Neural cell (in vitro differentiated cells): ENCODE data around the gene CLDN15. TPM values are rescaled to one million over a fixed set of nuclear protein-coding genes. Genes with fewer than 3 reads are reported as not detected.
A peak's percentile ranks its signal among the peaks of the same experiment; 100 is the strongest.

Experiments used
- H2AFZ ChIP-seq: fragments of 200-600, 300-800 bp; sonication (generic), shearing (Covaris generic); 2 replicates; pipeline ENCODE4 v1.6.0; 2014; ENCODE audit warnings: low read depth, mild to moderate bottlenecking, antibody characterized with exemption, low read length, moderate library complexity
- H3F3A ChIP-seq: fragments of 200-600 bp; shearing (Covaris generic); 2 replicates; pipeline ENCODE4 v1.6.1; 2016; ENCODE audit warnings: mild to moderate bottlenecking, moderate library complexity, mixed read lengths, antibody characterized with exemption, low read length; ENCODE audit not compliant: insufficient read depth, poor library complexity, severe bottlenecking
- H3K27ac ChIP-seq: fragments of 200-600, 300-800 bp; sonication (generic), shearing (Covaris generic); 2 replicates; pipeline ENCODE4 v1.5.1; 2014; ENCODE audit warnings: mild to moderate bottlenecking, low read length, moderate library complexity
- H3K27me3 ChIP-seq: fragments of 300-800, 200-600 bp; sonication (generic), shearing (Covaris generic); 2 replicates; pipeline ENCODE4 v1.6.0; 2014; ENCODE audit warnings: mild to moderate bottlenecking, low read depth, low read length, moderate library complexity; ENCODE audit not compliant: insufficient read depth
- H3K36me3 ChIP-seq: fragments of 300-800, 200-600 bp; sonication (generic), shearing (Covaris generic); 2 replicates; pipeline ENCODE4 v1.5.1; 2014; ENCODE audit warnings: mild to moderate bottlenecking, antibody characterized with exemption, low read length, moderate library complexity; ENCODE audit not compliant: insufficient read depth
- H3K4me2 ChIP-seq: fragments of 300-800, 200-600 bp; sonication (generic), shearing (Covaris generic); 2 replicates; pipeline ENCODE4 v1.6.0; 2014; ENCODE audit warnings: mild to moderate bottlenecking, low read length
- H3K4me3 ChIP-seq: fragments of 300-800, 200-600 bp; sonication (generic), shearing (Covaris generic); 2 replicates; pipeline ENCODE4 v1.5.1; 2014; ENCODE audit warnings: mild to moderate bottlenecking, low read length, moderate library complexity
- H3K79me2 ChIP-seq: fragments of 200-600 bp; shearing (Covaris generic); replicated peaks from 2 replicates; pipeline ENCODE4 v1.6.0; 2014; ENCODE audit warnings: mild to moderate bottlenecking, low read length, moderate library complexity; ENCODE audit not compliant: insufficient read depth
- H3K9ac ChIP-seq: fragments of 300-800, 200-600 bp; sonication (generic), shearing (Covaris generic); 2 replicates; pipeline ENCODE4 v1.6.1; 2016; ENCODE audit warnings: mild to moderate bottlenecking, low read length, mixed read lengths
- H3K9me2 ChIP-seq: fragments of 200-600 bp; shearing (Covaris generic); 2 replicates; pipeline ENCODE4 v1.6.1; 2016; ENCODE audit warnings: mild to moderate bottlenecking, low read length, mixed read lengths; ENCODE audit not compliant: insufficient read depth
- H3K9me3 ChIP-seq: fragments of 200-600, 300-800 bp; sonication (generic), shearing (Covaris generic); 2 replicates; pipeline ENCODE4 v1.6.1; 2016; ENCODE audit warnings: mild to moderate bottlenecking, mixed run types, low read length, moderate library complexity, mixed read lengths
- H4K20me1 ChIP-seq: fragments of 200-600 bp; shearing (Covaris generic); 2 replicates; pipeline ENCODE4 v1.6.1; 2016; ENCODE audit warnings: mild to moderate bottlenecking, mixed run types; ENCODE audit not compliant: insufficient read depth
- EP300 ChIP-seq: fragments of 450-650 bp; conservative IDR thresholded peaks from 2 replicates; pipeline ENCODE4 v1.6.1; 2014; ENCODE audit warnings: antibody characterized with exemption, mild to moderate bottlenecking, moderate library complexity; ENCODE audit not compliant: poor library complexity, severe bottlenecking
- EZH2 ChIP-seq: fragments of 200-600, 300-800 bp; shearing (Covaris generic), sonication (generic); IDR thresholded peaks from 2 replicates; pipeline ENCODE4 v1.6.1; 2014; ENCODE audit warnings: antibody characterized with exemption, low read length, borderline replicate concordance, mild to moderate bottlenecking; ENCODE audit not compliant: insufficient read depth, poor library complexity, severe bottlenecking
- MXI1 ChIP-seq: fragments of 450-650 bp; conservative IDR thresholded peaks from 2 replicates; pipeline ENCODE4 v1.6.1; 2014; ENCODE audit warnings: antibody characterized with exemption, mild to moderate bottlenecking; ENCODE audit not compliant: poor library complexity, severe bottlenecking
- POLR2AphosphoS5 ChIP-seq: IDR thresholded peaks from 2 replicates; pipeline ENCODE4 v1.6.1; 2012
- RAD21 ChIP-seq: fragments of 450-650 bp; conservative IDR thresholded peaks from 2 replicates; pipeline ENCODE4 v1.6.1; 2014; ENCODE audit warnings: antibody characterized with exemption, mild to moderate bottlenecking, moderate library complexity
- SMC3 ChIP-seq: fragments of 450-650 bp; conservative IDR thresholded peaks from 2 replicates; pipeline ENCODE4 v1.6.1; 2014; ENCODE audit warnings: antibody characterized with exemption, mild to moderate bottlenecking, moderate library complexity; ENCODE audit not compliant: poor library complexity
- TAF1 ChIP-seq: IDR thresholded peaks from 2 replicates; pipeline ENCODE4 v1.6.1; 2012; ENCODE audit warnings: low read depth
- polyA plus RNA-seq: library from polyadenylated mRNA; depleted of rRNA; stranded (reverse); fragments of >200 nt; gene quantifications from 2 replicates; pipeline ENCODE4 v1.2.3, GENCODE V29; 2014
- TF ChIP-seq, protein P1 (sequence below): fragments of 450-650 bp; IDR thresholded peaks from 2 replicates; pipeline ENCODE4 v1.5.1; 2014; ENCODE audit warnings: antibody characterized with exemption, mild to moderate bottlenecking, moderate library complexity; ENCODE audit not compliant: poor library complexity, severe bottlenecking
- TF ChIP-seq, protein P2 (sequence below): IDR thresholded peaks from 2 replicates; pipeline ENCODE4 v1.6.1; 2012; ENCODE audit warnings: borderline replicate concordance

Gene CLDN15
- polyA plus RNA-seq, 1 donor from 2014 or later, result 10.9 TPM

DNA sequence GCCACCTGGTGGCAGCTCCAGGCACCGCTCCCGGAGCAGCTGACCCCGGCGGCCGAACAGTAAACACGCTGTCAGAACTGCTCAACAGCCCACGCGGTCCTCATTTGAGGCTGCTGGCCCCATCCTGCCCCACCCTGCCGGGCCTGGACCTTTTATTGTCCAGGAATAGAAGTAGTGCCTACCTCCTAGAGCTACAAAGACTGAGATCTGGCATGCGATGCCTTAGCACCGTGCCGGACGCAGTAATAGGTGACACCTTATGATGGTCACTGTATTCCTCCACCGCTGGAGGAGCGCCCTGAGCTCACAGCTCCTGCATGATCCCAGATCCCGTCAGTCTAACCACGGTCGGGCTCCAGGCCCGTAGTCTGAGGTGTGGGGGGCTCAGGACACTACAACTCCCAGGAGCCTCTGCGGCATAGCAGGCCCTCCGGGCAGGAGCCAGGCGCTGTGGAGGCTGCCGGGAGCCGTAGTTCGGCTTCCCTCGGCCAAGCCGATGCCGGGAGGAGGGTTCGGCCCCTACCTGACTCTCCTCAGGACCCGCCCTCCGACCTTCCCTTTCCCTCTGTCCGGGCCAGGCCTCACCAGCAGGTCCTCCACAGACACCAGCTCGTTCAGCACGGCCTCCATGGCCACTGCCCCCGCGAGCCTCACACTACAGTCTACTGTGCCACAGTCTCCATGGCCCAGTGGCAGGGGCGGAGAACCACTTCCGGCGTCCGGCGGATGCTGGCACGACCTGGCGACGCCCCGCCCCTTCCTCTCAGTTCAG lies 7.0 kb upstream of the CLDN15 start, which contains the start of gene FIS1:
Gene FIS1 (minus strand): TSS at position 707 of the 772 bp plus-strand sequence. CDS start 77 bp downstream, at position 630.
- Histone ChIP-seq H3K27ac (peak within 1 kb of the TSS; percentile 85), H2AFZ (peak within 1 kb of the TSS; percentile 89), H3K9me2 (no peaks in the 10 kb centered on the region), H3K4me2 (peak within 1 kb of the TSS; percentile 99), H3K4me3 (peak within 1 kb of the TSS; percentile 99), H3K9ac (peak within 1 kb of the TSS; percentile 86), H4K20me1 (no peaks in the 10 kb centered on the region), H3K79me2 (peaks cover 21% of the 10 kb centered on the region), H3F3A (no peaks in the 10 kb centered on the region), H3K36me3 (no peaks in the 10 kb centered on the region), H3K27me3 (no peaks in the 10 kb centered on the region), H3K9me3 (no peaks in the 10 kb centered on the region)
- TF ChIP-seq EP300, result no peak
- peak; percentile 93 for TF ChIP-seq POLR2AphosphoS5
- TF ChIP-seq EZH2, result no peak
- peak; percentile 92 for TF ChIP-seq SMC3
- TF ChIP-seq TAF1, result peak; percentile 38
- TF ChIP-seq, protein P1, sequence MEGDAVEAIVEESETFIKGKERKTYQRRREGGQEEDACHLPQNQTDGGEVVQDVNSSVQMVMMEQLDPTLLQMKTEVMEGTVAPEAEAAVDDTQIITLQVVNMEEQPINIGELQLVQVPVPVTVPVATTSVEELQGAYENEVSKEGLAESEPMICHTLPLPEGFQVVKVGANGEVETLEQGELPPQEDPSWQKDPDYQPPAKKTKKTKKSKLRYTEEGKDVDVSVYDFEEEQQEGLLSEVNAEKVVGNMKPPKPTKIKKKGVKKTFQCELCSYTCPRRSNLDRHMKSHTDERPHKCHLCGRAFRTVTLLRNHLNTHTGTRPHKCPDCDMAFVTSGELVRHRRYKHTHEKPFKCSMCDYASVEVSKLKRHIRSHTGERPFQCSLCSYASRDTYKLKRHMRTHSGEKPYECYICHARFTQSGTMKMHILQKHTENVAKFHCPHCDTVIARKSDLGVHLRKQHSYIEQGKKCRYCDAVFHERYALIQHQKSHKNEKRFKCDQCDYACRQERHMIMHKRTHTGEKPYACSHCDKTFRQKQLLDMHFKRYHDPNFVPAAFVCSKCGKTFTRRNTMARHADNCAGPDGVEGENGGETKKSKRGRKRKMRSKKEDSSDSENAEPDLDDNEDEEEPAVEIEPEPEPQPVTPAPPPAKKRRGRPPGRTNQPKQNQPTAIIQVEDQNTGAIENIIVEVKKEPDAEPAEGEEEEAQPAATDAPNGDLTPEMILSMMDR, result peak; percentile 94
- TF ChIP-seq MXI1, result peak; percentile 94
- TF ChIP-seq, protein P2, sequence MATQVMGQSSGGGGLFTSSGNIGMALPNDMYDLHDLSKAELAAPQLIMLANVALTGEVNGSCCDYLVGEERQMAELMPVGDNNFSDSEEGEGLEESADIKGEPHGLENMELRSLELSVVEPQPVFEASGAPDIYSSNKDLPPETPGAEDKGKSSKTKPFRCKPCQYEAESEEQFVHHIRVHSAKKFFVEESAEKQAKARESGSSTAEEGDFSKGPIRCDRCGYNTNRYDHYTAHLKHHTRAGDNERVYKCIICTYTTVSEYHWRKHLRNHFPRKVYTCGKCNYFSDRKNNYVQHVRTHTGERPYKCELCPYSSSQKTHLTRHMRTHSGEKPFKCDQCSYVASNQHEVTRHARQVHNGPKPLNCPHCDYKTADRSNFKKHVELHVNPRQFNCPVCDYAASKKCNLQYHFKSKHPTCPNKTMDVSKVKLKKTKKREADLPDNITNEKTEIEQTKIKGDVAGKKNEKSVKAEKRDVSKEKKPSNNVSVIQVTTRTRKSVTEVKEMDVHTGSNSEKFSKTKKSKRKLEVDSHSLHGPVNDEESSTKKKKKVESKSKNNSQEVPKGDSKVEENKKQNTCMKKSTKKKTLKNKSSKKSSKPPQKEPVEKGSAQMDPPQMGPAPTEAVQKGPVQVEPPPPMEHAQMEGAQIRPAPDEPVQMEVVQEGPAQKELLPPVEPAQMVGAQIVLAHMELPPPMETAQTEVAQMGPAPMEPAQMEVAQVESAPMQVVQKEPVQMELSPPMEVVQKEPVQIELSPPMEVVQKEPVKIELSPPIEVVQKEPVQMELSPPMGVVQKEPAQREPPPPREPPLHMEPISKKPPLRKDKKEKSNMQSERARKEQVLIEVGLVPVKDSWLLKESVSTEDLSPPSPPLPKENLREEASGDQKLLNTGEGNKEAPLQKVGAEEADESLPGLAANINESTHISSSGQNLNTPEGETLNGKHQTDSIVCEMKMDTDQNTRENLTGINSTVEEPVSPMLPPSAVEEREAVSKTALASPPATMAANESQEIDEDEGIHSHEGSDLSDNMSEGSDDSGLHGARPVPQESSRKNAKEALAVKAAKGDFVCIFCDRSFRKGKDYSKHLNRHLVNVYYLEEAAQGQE, result no peak
- TF ChIP-seq RAD21, result peak; percentile 74

DNA sequence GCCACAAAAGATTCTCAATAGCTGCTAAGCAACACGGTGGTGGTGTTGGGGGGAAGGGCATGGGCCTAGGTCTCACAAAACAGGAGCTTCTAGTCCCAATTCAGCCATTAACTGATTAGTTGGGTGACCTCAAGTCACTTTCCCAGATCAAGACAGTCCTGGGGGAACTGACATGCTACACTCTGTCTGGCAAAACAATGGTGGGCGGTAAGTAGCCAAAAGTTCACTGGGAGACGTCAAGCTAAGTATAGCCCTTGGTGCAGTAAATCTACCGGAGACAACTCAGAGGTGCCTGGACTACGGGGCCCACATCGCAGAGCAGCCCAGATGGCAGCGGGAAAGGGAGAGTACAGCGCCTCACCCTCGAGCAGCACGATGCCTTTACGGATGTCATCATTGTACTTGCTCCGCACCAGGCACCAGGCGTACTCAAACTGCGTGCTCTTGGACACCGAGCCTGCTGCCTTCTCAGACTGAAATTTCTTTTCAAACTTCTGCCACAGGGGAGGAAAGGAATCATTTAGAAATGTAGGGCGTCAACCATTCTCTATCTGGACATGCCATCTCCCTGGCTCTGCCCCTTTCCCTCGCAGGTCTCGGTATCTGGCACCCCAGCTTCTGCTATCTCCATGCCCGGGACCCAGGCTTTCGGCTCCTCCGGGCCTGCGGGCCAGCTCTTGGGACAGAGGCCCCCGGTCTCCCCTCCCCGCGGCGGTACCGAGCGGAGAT lies 6.2 kb upstream of the CLDN15 start:
- Histone ChIP-seq H2AFZ (peak overlapping the region; percentile 89), H3K4me3 (peak overlapping the region; percentile 99), H3F3A (no peaks in the 10 kb centered on the region), H3K27ac (peak overlapping the region; percentile 85), H3K4me2 (peak overlapping the region; percentile 99), H4K20me1 (no peaks in the 10 kb centered on the region), H3K9me2 (no peaks in the 10 kb centered on the region), H3K36me3 (no peaks in the 10 kb centered on the region), H3K9ac (peak overlapping the region; percentile 86), H3K9me3 (no peaks in the 10 kb centered on the region), H3K27me3 (no peaks in the 10 kb centered on the region), H3K79me2 (peaks cover 17% of the 10 kb centered on the region)
- TF ChIP-seq SMC3 (no peak), EZH2 (no peak), RAD21 (no peak), EP300 (no peak), POLR2AphosphoS5 (no peak), MXI1 (no peak)
- TF ChIP-seq, protein P2, result no peak
